DND-41 (cell line): ENCODE measurements around the gene SDR9C7.

Source experiments
- CTCF ChIP-seq: IDR thresholded peaks from 2 replicates; pipeline ENCODE4 v1.5.1; 2012; ENCODE audit warnings: borderline replicate concordance, low read length, moderate library complexity, mild to moderate bottlenecking; ENCODE audit not compliant: poor library complexity, severe bottlenecking; ENCODE audit errors: extremely low read depth
- EZH2 ChIP-seq: IDR thresholded peaks from 3 replicates; pipeline ENCODE4 v1.6.1; 2012; ENCODE audit warnings: borderline replicate concordance, low read depth, mild to moderate bottlenecking, moderate library complexity, low read length, inconsistent platforms; ENCODE audit not compliant: severe bottlenecking

GRCh38 chr12:56877195-56878009 is 56.8 kb downstream of the SDR9C7 start:
- TF ChIP-seq CTCF (no peak), EZH2 (no peak)
